Nephron progenitor cell (in vitro differentiated cells): Measurements from ENCODE around the gene FAM163B.
A peak's percentile ranks its signal among the peaks of the same experiment; 100 is the strongest.

Experiments used
- DNase-seq: peaks from one replicate; pipeline ENCODE4 v3.0.0; 2021
- H3K27ac Mint-ChIP-seq: 2 replicates; pipeline ENCODE4 v1.8.0; 2021; ENCODE audit warnings: mild to moderate bottlenecking, moderate library complexity, mixed read lengths
- H3K27me3 Mint-ChIP-seq: 2 replicates; pipeline ENCODE4 v1.8.0; 2021; ENCODE audit warnings: mild to moderate bottlenecking, low read depth, mixed read lengths; ENCODE audit not compliant: poor library complexity
- H3K36me3 Mint-ChIP-seq: 2 replicates; pipeline ENCODE4 v1.8.0; 2021; ENCODE audit warnings: low read depth, mixed read lengths
- H3K4me1 Mint-ChIP-seq: 2 replicates; pipeline ENCODE4 v1.8.0; 2021; ENCODE audit warnings: mixed read lengths
- H3K4me3 Mint-ChIP-seq: 2 replicates; pipeline ENCODE4 v1.8.0; 2021; ENCODE audit warnings: mild to moderate bottlenecking, moderate library complexity, mixed read lengths
- H3K9me3 Mint-ChIP-seq: 2 replicates; pipeline ENCODE4 v1.8.0; 2021; ENCODE audit warnings: mild to moderate bottlenecking, moderate library complexity, mixed read lengths
- TF ChIP-seq, protein P1 (sequence below): fragments of 200-600 bp; sonication (generic); IDR thresholded peaks from 2 replicates; pipeline ENCODE4 v1.5.0; 2021; ENCODE audit warnings: antibody characterized with exemption

FAM163B gene

GRCh38 chr9:133557581-133557980 lies 51.6 kb downstream of the FAM163B start:
- TF ChIP-seq, protein P1, sequence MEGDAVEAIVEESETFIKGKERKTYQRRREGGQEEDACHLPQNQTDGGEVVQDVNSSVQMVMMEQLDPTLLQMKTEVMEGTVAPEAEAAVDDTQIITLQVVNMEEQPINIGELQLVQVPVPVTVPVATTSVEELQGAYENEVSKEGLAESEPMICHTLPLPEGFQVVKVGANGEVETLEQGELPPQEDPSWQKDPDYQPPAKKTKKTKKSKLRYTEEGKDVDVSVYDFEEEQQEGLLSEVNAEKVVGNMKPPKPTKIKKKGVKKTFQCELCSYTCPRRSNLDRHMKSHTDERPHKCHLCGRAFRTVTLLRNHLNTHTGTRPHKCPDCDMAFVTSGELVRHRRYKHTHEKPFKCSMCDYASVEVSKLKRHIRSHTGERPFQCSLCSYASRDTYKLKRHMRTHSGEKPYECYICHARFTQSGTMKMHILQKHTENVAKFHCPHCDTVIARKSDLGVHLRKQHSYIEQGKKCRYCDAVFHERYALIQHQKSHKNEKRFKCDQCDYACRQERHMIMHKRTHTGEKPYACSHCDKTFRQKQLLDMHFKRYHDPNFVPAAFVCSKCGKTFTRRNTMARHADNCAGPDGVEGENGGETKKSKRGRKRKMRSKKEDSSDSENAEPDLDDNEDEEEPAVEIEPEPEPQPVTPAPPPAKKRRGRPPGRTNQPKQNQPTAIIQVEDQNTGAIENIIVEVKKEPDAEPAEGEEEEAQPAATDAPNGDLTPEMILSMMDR = no peak
- no peak for DNase-seq
- peaks cover 59% of the 10 kb centered on the region for H3K4me1 Mint-ChIP-seq
- no peak overlapping the region for H3K4me3 Mint-ChIP-seq
- H3K36me3 Mint-ChIP-seq = no peaks in the 10 kb centered on the region
- peaks cover 3% of the 10 kb centered on the region for H3K27me3 Mint-ChIP-seq
- H3K27ac Mint-ChIP-seq = peak overlapping the region; percentile 94
- no peaks in the 10 kb centered on the region for H3K9me3 Mint-ChIP-seq

- Mint-ChIP-seq H3K27me3 (peaks cover 3% of the 10 kb centered on the region), H3K4me1 (peaks cover 65% of the 10 kb centered on the region), H3K27ac (no peak overlapping the region), H3K4me3 (no peak overlapping the region), H3K36me3 (no peaks in the 10 kb centered on the region), H3K9me3 (no peaks in the 10 kb centered on the region)
- TF ChIP-seq, protein P1 = no peak
- no peak for DNase-seq
These were observed 52.8 kb downstream of the FAM163B start for GRCh38 chr9:133556354-133556753.

DNA sequence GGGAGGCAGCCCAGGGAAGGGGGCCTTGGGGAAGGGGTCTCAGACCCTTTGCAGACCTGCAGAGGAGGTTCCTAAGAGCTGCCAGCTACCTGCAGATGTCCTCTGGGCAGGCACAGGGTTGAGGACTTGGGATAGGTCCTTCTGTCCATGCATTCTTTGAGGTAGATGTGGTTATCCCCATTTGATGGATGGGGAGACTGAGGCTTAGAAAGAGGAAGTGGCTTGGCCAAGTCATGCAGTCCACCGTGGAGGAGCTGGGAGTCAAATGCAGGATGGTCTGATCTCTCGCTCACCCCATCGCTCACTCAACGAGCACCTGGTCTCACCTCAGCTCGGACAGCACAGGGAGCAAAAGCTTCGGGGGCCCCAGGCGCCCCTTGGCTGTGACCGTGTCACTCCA lies 54.5 kb downstream of the FAM163B start:
- Mint-ChIP-seq H3K9me3 (no peaks in the 10 kb centered on the region), H3K36me3 (peaks cover 4% of the 10 kb centered on the region), H3K27ac (no peak overlapping the region), H3K27me3 (peaks cover 3% of the 10 kb centered on the region), H3K4me3 (no peak overlapping the region), H3K4me1 (peaks cover 60% of the 10 kb centered on the region)
- no peak for DNase-seq
- TF ChIP-seq, protein P1 = no peak

GRCh38 chr9:133553973-133554713 lies 55.0 kb downstream of the FAM163B start:
- Mint-ChIP-seq H3K27ac (no peak overlapping the region), H3K9me3 (no peaks in the 10 kb centered on the region)
- DNase-seq = no peak

DNA sequence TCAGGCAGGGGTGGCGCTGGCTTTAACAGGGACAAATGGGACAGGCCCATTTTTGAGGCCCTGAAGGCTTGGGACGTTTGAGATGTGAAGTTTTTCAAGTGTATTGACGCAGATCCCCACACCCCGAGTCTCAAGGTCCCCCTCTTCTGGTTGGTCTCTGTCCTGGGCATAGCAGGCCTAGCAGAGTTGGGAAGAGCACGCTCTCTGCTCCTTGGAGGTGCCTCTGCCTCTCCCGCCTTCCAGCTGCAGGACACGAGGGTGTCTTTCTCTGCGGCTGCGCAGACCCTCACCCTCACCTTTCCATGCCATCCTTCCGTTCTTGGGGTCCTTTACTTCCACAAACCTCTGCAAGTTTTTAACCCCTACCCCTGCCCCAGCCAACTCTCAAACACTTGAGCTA lies 56.1 kb downstream of the FAM163B start:
- Mint-ChIP-seq H3K27ac (no peak overlapping the region), H3K4me1 (peaks cover 47% of the 10 kb centered on the region), H3K36me3 (peaks cover 4% of the 10 kb centered on the region), H3K9me3 (no peaks in the 10 kb centered on the region), H3K27me3 (no peaks in the 10 kb centered on the region), H3K4me3 (no peak overlapping the region)
- DNase-seq = no peak
- TF ChIP-seq, protein P1 = no peak

More at GRCh38 chr9:133553973-133554713, 55.0 kb downstream of the FAM163B start:
- Mint-ChIP-seq H3K36me3 (peaks cover 4% of the 10 kb centered on the region), H3K4me1 (peaks cover 57% of the 10 kb centered on the region), H3K27me3 (no peaks in the 10 kb centered on the region), H3K4me3 (no peak overlapping the region)
- TF ChIP-seq, protein P1 = no peak

GRCh38 chr9:133552236-133552635 lies 57.0 kb downstream of the FAM163B start:
- Mint-ChIP-seq H3K27me3 (no peaks in the 10 kb centered on the region), H3K4me3 (no peak overlapping the region), H3K27ac (no peak overlapping the region), H3K36me3 (peaks cover 4% of the 10 kb centered on the region), H3K9me3 (no peaks in the 10 kb centered on the region), H3K4me1 (peaks cover 42% of the 10 kb centered on the region)
- TF ChIP-seq, protein P1 = no peak
- DNase-seq = no peak
